ENCODE measurements around the gene THSD4.

- no peak for TF ChIP-seq CTCF (IDR thresholded peaks at IDR 0.05; ENCODE audit: low read length)
- TF ChIP-seq EZH2 (IDR thresholded peaks at IDR 0.05; ENCODE audit: borderline replicate concordance, low read length), result no peak
Observed at GRCh38 chr15:71304681-71305080, 189.4 kb downstream of the THSD4 start.
